HG03280 (cell line): ENCODE measurements around the gene SLC35D2.
"Not testable (repeated sequence)": the region's sequence is repeated elsewhere in the genome, so short reads cannot be mapped to it uniquely, and the experiment has no call there.

Experiments used
- ATAC-seq: cut with Tn5 transposase; IDR thresholded peaks from one replicate; pipeline ENCODE4 v1.9.1; 2021; ENCODE audit warnings: mild to moderate bottlenecking, moderate library complexity; ENCODE audit not compliant: unreplicated experiment

SLC35D2 gene

DNA sequence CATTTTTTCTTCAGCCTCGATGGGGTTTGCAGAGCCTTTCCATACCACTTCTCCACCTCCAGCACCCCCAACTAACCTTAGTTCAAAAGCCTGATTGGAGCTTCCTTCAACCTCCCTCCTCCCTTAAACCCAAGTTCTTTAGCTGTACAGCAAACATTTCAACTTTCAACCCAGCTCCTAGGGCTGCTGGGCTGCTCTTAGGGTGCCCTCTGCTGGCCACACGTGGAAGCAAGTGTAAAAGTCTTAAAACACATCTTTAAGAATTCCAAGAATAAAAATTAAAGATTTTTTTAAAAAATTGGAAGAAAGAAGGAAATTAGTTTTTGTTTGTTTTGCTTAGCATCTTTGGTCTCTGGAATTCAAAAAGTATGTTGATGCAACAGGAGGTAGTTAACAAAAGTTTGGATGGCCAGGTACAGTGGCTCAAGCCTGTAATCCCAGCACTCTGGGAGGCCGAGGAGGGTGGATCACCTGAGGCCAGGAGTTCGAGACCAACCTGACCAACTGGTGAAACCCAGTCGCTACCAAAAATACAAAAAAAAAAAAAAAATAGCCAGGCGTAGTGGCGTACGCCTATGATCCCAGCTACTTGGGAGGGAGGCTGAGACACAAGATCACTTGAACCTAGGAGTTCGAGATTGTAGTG, 66.1 kb downstream of the SLC35D2 start:
- ATAC-seq = no peak

DNA sequence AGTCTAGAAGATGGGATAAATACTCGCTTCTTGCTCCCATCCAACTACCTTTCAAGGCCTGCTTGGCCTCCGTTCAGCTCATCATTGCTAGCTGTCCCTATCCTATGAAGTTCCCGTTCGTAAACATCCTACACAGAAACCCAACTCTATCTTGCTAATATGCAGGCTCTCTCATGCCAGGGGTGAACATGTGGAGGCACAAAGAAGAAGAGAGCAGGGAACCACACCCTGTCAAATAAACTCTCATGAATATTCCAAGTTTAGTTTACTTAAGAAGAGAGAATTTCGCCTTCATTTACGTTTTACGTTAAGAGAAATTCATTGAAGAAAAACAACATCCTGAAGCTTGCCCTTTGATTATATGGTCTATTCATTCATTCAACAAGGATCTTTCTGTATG, 73.7 kb downstream of the SLC35D2 start:
- no peak for ATAC-seq

DNA sequence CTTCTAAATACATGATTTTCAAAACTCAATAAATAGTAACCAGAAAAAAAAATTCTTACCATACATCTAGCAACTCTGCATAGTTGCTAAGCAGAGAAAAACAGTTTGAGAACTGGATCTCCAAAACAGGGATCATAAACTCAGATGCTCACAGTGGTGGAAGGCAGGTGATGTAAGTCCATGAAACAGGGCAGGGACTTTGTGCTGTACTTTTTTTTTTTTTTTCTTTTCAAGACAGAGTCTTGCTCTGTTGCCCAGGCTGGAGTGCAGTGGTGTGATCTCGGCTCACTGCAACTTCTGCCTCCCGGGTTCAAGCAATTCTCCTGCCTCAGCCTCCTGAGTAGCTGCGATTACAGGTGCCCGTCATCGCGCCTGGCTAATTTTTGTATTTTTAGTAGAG, 76.6 kb downstream of the SLC35D2 start:
- ATAC-seq = not testable (repeated sequence)

DNA sequence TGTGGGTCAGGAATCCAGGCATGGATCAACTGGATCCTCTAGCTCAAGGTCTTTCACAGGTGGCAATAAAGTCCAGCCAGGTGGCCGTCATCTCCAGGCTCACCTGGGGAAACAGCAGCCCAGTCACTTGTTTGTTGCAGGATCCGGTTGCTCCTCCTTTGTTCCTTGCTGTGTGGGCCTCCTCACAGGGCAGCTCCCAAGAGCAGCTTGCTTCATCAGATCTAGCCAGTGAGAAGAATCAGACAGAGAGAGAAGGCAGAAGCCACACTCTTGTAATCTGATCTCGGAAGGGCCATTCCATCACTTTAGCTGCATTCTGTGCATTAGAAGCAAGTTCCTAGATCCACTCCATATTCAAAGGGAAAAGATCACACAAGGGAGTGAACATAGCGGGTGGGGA, 78.3 kb downstream of the SLC35D2 start:
- ATAC-seq = no peak

DNA sequence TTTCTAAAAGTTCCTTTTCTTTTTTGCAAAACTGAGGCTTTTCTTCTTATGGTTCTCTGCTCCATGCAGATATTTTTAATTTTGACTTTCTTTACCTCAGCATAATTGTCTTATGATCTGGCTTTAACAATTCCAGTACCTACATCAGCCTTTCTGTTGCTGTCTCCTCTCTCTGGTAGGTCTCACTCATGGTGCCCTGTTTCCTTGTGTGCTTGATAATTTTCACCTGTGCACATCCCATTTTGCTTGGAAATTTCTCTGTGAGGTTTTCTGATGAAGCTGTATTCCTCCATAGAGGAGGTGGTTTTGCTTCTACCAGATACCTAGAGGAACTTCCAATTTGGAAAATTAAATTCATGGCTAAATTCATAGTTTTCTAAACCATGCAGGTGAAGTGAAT, 79.3 kb downstream of the SLC35D2 start:
- no peak for ATAC-seq

DNA sequence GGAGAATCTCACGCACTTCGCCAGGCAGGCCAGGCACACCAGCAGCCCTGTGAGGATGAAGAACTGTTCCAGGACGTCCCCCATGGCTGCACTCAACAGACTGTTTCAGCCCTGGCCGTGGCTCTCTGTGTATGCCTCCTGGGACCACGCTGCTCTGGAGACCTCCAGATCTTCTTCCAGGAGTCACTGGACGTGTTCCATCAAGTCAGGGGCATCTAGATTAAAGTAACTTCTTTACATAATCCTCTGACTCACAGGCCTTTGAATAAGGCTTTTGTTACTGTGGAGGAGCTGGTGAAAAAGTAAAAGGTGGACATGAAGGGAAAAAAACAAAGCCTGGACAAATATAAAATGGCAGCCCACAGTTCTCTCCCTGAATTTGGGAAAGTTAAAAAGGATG, 81.5 kb downstream of the SLC35D2 start, which contains the start of gene HSD17B3:
Gene HSD17B3, minus strand, starts transcription at position 156 of the 400 bp plus-strand sequence. Its CDS starts 72 bp downstream, at position 84.
- no peak for ATAC-seq

DNA sequence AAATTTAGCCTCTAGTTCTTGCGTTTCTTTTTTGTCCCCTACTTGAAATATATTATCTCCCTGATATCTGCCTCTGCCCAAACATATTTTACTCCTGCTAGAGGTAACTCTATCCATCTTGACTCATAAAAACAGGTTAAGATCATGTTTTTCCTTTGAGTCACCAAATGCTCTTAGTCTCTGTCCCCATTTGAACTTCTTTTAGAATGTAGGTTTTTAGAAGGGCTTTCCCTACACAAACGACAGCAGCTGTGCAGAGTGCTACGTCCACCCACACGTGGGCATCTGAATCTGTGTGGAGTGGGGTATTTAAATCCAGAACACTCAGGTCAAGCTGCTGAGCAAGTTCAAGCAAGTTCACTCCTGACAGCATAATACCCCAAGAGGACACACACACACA, 83.7 kb downstream of the SLC35D2 start:
- ATAC-seq = no peak

DNA sequence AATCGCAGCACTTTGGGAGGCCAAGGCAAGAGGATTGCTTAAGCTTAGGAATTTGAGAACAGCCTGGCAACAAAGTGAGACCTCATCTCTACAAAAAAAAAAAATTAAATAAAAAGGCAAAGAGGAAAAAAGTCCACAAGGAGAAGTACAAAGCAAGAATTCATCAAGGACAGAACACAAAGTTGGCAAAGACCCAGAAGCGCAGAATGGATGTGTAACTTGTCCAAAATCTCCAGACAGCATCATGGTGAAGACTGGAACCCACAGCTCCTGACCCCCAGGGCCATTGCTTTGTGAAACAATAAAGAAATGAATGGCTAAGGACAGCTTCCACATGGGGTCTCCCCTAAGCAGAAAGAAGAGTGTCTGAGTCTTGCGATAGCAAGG, 89.4 kb downstream of the SLC35D2 start:
- no peak for ATAC-seq

DNA sequence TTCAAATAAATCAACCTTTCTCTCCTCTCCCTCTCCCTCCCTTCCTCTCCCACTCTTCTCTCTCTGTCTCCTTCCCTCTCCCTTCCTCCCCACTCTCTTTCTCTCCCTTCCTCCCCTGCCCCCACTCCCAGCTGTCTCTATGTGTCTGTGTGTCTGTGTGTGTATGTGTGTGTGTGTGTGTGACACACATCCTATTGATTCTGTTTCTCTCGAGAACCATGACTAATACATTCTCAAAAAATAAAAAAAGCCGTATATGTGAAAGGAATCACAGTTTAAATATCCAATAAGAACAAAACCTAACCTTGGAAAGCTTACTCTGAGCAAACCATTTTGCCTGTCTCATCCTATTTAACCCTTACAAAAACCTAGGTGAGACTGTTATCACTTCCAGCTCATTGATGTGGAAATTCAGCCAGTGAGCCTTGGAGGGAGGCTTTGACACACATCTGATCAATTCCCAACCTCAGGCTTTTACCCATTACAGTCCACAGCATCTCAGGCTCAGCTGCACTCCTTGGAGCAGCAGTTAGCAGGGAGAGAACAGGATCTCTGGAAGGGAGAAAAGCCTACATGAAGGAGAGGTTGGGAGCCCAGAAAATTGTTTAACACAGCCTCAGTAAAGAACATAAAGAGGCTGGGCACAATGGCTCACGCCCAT, 89.9 kb downstream of the SLC35D2 start:
- ATAC-seq = no peak

DNA sequence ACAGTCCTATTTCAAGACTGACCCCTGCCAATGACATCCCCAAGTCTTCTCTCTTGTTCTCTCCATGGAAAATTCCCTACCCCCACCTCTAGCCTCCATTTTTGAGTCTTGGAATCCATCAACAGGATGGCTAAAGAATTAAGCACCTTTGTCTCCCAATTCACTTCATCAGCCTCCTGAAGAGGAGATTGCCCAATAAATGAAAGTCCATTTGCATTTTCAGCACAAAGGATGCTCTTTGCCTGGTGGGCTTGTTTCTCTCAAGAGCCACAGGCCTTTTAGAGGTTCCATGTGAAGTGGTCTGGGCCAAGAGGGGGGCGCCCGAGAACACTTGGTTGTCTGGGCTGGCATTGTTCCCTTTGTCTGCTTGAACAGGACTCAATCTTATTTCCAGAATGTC, 94.1 kb downstream of the SLC35D2 start:
- no peak for ATAC-seq

DNA sequence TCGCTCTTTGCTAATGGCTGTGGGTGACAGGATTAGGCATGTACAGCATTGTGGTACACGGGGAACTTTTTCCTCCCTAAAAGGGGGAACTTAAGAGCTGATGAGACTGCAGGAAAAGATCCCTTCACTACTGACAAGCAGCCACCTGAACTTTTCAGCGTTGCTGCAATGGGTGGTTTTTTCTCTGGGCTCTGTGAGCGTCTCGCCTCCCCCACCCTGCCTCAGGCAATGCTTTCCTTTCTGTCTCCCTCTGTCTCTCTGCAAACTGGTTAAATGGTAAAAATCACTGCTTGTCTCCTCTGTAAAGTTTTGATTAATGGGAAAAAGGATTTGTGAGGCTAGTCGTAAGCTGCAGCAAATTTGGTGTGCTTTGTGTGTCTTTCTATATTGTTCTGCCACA, 101.9 kb downstream of the SLC35D2 start:
- ATAC-seq = no peak

DNA sequence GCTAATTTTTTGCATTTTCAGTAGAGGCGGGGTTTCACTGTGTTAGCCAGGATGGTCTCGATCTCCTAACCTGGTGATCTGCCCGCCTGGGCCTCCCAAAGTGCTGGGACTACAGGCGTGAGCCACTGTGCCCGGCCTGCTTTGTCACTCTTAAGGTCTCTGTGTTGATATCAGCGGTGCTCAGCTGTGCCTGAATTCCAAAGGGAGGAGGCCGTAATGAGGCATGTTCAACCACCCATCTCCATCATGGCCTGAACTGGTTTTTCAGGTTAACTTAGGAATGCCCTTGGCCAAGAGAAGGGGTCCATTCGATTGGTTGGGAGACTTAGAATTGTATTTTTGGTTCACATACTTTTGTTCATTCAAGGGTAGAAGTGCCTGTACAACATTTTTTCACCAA, 103.6 kb downstream of the SLC35D2 start:
- ATAC-seq = no peak

DNA sequence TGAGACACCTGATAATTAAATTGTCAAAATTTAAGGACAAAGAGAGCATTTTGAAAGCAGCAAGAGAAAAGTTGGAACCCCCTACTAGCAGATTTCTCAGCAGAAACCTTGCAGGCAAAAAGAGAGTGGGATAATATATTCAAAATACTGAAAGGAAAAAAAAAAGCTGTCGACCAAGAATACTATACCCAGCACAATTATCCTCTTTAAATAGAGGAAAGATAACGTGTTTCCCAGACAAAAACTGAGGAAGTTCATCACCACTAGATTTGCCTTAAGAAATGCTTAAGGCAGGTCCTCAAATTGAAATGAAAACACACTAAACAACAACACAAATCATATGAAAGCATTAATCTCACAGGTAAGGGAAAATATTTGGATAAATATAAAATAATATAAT, 108.6 kb downstream of the SLC35D2 start:
- no peak for ATAC-seq
